ENCODE data around the gene MAP3K2.
A peak's percentile ranks its signal among the peaks of the same experiment; 100 is the strongest.

MAP3K2 gene

DNA sequence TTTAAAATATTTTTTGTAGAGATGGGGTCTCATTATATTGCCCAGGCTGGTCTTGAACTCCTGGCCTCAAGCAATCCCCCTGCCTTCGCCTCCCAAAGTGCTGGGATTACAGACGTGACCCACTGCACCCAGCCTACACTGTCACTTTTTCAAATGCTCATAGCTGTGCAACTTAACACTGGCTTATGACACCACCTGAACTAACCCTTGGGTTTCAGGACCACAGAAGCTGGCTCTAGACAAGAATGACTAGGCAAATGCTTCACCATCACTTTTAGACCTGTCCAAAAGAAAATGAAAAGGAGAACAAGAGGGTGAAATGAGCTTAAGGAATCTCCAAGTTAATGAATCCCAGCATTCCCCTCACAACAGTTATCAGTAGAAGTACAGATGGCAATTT, 107.1 kb downstream of the MAP3K2 start:
- no peak for DNase-seq

DNA sequence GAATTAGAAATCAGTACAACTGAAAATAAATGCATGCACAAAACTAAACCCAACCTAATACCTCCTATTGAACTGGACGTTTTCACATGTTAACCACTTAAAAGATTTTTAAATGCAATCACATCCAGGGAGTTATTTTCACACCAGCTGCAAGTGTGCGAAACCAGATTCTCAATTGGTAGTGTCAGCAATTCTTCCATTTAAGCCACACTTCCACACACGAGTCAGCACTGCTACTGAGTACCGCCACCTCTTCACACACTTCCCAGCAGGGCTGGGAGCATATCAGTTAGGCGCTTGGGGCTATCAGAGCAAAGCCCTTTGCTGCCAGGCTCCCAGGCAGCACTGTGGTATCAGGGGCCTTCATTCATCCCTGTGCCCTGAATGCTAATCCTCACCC, 108.0 kb downstream of the MAP3K2 start:
- no peak for DNase-seq

DNA sequence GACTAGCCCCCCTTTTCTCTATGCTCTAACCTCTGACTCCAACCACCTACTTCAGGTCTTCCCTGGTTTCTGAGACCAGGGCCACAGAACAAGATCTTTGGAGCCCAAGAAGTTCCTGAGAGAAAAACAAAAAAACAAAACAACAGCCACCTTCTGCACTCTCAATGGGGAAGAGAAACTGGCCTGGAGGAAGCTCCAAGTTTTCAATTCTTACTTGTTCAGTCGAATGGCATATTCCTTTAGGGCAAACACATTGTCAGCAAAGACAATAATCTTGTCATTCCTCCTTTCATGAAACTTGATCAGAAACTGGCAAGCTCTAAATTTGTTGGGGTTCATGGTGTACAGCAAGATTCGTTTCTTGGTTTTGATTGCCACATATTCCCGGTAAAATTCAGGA, 108.8 kb downstream of the MAP3K2 start:
- DNase-seq, result no peak

DNA sequence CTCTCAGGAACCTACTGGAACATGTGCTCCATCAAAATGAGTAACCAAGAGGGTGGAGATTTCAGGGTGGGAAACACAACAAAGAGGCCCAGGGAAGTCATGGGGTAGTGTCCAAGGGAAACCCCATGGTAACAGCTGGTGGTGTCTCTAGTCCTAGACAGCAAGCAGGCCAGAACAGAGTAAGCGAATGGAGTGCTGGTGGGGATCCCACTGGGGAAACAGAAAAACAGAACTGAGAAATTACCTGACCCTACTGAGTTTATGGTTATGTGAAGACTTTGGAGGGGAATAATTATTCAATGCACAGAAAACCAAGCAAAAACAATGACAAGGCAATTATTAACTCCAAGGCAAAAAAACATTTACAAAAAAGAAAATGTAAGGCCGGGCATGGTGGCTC, 110.7 kb downstream of the MAP3K2 start:
- no peak for DNase-seq

DNA sequence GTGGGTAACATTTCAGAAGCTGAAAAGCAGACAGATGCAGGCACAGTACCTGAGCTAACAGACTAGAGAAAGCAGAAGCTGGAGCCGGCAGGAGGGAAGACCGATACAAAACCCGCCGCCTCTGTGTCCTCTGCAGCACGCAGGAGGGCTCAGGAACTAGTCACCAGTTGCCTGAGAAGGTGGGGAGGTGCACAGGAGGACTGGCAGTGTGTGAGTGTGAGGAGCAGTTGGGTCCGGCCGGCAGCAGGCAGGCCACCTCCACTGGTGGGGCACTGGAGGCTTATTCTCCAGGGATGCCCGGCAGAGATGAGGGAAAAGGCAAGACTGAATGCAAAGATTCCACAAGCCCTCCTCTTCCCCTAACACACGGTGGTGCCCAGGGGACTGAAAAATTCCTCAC, 112.0 kb downstream of the MAP3K2 start:
- no peak for DNase-seq

DNA sequence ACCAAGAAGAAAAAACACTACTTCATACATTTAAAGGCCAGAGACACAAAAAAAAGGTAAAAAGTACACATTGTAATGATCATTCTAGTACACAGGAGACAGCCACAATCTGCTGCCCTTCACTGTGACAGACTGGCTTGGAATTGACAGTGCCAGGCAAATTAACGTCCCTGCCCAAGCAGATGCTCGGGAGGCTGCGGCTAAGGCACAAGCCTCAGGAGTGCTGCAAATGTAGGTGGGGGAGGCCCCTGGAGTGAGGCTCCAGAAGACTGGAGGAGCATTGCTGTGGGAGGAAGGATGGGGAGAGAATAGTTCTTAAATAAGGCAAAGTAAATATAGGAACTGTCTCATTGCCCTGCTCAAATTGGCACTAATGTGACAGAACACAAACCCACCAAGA, 112.4 kb downstream of the MAP3K2 start:
- DNase-seq, result no peak

DNA sequence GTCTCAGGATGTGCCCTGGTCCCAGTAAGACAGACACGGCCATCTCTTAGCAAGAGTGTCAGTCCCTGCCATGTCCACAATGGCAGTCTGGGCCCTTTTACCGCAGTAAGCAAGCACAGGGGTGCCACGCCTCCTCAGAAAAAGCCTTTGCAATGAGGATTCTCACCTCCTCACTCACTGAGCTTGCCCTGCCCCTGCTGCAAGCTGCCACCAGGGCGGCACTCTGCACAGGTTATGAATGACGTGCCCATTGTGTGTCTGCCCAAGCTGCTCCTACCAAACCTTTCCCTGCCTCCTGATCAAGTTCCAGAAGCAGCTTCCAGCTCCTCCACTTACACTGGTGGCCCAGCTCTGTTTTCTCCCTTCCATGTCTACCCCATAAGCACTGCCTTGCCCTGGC, 117.1 kb downstream of the MAP3K2 start:
- peak; percentile 10 for DNase-seq

DNA sequence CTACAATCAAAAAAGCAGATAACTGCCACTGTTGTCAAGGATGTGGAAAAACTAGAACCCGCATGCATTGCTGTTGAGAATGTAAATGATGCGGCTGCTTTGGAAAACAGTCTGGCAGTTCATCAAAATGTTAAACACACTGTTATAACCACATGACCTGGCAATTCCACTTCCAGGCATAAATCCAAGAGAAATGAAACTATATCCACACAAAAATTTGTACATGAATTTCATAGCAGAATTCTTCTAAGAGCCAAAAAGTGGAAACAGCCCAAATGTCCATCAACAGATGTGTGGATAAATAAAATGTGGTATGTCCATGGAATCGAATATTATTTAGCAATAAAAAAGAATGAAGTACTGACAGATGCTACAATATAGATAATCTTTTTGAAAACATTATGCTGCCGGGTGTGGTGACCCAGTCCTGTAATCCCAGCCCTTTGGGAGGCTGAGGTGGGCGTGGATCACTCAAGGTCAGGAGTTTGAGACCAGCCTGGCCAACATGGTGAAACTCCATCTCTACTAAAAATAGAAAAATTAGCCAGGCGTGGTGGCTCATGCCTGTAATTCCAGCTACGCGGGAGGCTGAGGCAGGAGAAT, 125.9 kb downstream of the MAP3K2 start:
- no peak for DNase-seq

DNA sequence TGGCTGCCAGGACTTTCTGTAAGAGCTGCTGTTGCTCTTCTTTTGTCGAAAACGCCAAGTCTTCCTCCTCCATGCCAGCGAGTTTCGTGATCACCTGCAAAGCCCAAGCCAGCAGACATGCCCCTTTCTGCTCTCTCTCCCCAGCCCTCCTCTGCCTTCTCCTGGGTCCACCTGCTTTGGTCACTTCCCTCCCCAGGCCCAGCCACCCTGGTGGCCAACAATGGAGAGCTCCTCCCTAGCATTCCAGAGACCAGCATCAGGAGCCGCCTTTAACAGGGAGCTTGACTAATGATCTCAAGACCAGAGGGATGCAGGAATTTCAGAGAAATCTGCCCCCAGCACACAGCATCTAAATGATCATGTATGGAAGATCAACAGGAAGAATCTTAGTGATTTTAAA, 128.4 kb downstream of the MAP3K2 start:
- DNase-seq, result no peak

DNA sequence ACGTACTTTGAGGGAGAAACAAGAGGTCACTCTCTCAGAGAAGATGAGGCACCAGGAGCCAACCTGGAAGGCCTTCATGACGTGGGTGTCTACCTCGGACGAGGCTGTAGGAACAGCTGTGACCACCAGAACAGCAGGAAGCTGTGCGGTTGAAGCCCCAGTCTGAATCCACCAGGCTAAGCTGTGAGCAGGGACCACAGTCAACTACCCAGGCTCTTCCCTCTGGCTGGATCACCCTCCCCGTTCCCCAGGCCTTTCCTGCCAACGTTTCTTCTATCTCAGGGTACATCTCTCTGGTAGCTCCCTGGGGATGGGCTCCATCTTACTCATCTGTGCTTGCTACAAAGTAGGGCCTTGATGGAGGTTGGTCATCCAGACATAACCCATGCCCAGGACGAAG, 130.9 kb downstream of the MAP3K2 start:
- no peak for DNase-seq

DNA sequence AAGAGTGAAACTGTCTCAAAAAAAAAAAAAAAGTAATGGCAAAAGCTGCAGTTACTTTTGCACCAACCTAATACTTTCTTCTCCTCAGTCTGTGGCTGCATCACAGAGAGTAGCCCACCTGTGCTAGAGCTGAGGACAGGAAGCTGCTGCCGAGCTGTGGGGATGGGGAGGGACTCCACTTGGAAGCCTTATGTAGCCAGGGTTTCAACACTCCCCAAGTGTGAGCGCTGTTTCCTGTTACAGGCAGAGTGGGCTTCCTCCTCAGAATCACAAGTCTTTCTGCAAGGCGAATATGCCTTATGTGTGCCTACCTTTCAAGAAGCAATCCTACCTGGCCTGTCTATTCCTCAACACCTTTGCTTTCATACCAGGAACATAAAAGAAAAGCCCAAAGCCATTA, 131.4 kb downstream of the MAP3K2 start:
- no peak for DNase-seq

DNA sequence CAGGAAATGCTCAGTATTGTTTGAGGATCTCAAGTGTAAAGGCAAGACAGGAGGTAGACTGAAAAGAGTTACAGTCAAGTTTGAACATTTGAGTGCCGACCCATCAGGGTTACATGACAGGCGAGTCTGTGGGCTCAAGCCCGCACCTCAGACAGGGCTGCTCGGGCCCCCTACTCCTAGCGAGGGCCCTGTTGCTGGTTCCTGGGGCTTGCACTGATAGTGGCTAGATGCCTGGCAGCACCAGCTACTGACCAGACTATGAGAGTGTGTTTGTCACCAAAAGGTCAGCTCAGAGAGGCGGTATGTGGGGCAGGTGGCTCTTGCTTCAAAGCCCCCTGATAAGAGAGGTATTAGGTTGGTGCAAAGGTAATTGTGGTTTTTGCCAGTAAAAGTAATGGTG, 132.1 kb downstream of the MAP3K2 start:
- no peak for DNase-seq

DNA sequence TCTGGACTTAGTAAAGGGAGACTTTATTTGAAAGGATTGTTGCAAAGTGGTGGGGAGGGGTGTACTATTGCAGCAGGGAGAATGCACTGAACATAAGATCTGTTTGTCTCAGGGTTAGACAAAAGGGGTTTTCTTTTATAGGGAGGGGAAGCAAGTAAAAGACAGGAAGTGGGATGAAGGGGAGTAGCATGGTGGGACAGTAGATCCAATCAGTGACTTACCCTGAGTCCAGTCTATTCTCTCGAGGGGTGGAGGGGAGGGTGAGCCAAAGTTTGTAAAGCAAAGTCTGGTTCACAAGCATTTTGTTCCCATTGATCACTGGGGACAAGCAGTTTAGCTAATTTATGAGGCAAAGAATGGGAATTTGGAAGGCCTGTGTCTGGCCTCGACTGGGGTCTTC, 132.6 kb downstream of the MAP3K2 start:
- DNase-seq, result no peak

DNA sequence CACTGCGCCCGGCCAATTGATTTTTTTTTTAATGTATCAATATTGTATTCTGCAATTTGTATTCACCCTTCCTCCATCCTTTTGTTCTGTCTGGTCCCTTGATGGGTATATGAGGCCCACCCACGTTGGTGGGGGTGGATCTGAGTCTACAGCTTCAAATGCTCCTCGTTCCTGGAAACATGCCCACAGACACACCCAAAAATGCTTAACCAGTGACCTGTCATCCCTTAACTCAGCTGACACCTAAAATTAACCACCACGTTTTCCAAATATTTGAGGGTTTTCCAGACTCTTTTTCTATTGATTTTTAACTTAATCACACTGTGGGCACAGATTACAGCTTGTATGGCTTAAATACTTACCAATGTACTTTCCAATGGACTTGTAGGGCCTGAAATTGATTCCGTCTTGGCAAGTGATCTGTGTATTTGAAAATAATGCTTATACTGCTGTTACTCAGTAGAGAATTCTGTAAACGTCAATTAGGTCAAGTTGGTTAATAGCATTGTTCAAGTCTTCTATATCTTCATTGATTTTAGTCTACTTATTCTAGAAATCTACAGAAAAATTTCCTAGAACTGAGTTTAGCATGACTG, 133.3 kb downstream of the MAP3K2 start:
- DNase-seq, result no peak

Measured in activated CD4-positive, alpha-beta T cell treated with anti-CD3 and anti-CD28 coated beads for 48 hours (primary cell).